Nephron progenitor cell (in vitro differentiated cells): Measurements from ENCODE around the gene TTC39B.

Experiments
- DNase-seq: peaks from one replicate; pipeline ENCODE4 v3.0.0; 2021
- H3K27ac Mint-ChIP-seq: 2 replicates; pipeline ENCODE4 v1.8.0; 2021; ENCODE audit warnings: mild to moderate bottlenecking, moderate library complexity, mixed read lengths
- H3K27me3 Mint-ChIP-seq: 2 replicates; pipeline ENCODE4 v1.8.0; 2021; ENCODE audit warnings: mild to moderate bottlenecking, low read depth, mixed read lengths; ENCODE audit not compliant: poor library complexity
- H3K36me3 Mint-ChIP-seq: 2 replicates; pipeline ENCODE4 v1.8.0; 2021; ENCODE audit warnings: low read depth, mixed read lengths
- H3K4me1 Mint-ChIP-seq: 2 replicates; pipeline ENCODE4 v1.8.0; 2021; ENCODE audit warnings: mixed read lengths
- H3K4me3 Mint-ChIP-seq: 2 replicates; pipeline ENCODE4 v1.8.0; 2021; ENCODE audit warnings: mild to moderate bottlenecking, moderate library complexity, mixed read lengths
- H3K9me3 Mint-ChIP-seq: 2 replicates; pipeline ENCODE4 v1.8.0; 2021; ENCODE audit warnings: mild to moderate bottlenecking, moderate library complexity, mixed read lengths
- TF ChIP-seq, protein P1 (sequence below): fragments of 200-600 bp; sonication (generic); IDR thresholded peaks from 2 replicates; pipeline ENCODE4 v1.5.0; 2021; ENCODE audit warnings: antibody characterized with exemption

The TTC39B gene

DNA sequence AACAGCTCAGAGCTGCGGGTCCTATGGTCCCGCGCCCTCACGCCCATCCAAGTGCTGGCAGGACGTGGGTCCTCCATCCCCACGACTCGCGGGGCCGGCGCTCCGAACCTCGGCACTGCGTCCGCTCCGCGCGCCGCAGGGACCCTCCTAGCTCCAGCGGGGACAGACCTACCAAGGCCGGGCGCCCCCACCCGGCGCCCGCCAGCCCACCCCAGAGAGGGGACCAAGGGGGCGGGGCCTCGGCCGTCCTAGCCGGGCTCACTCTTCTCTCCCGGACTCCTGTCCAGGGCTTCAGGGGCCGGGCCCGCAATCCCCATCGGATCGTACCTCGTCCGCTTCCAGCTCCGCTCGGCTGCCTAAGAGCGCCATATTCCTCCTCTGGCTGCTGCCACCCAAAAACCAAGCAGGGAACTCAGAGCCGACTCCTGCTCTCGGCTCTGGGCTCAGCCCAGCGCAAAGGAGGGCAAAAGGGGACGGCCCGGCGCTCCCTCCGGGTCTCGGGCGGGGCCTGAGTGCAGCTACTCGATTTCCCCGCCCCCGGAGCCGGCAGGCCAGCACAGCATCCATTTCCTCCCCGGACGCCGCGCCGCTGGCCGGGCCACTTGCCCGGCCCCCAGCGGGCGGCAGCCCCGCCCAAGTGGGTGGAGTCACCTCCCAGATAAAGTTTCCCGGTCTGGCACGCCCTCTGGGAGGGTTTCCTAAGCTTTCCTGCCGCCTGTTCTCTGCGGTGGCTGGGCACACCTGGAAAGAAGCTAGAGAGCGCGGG is at the start of gene TTC39B:
TTC39B (minus strand) TSS at position 460 of the 766 bp plus-strand sequence; CDS start at position 369, 91 bp downstream.
- Mint-ChIP-seq H3K9me3 (peaks cover 3% of the 10 kb centered on the region), H3K4me1 (peaks cover 26% of the 10 kb centered on the region), H3K27ac (peak within 1 kb of the TSS; percentile 98), H3K27me3 (peaks cover 2% of the 10 kb centered on the region), H3K36me3 (peaks cover 9% of the 10 kb centered on the region), H3K4me3 (peak within 1 kb of the TSS; percentile 98)
- DNase-seq = peak; percentile 98
- TF ChIP-seq, protein P1, sequence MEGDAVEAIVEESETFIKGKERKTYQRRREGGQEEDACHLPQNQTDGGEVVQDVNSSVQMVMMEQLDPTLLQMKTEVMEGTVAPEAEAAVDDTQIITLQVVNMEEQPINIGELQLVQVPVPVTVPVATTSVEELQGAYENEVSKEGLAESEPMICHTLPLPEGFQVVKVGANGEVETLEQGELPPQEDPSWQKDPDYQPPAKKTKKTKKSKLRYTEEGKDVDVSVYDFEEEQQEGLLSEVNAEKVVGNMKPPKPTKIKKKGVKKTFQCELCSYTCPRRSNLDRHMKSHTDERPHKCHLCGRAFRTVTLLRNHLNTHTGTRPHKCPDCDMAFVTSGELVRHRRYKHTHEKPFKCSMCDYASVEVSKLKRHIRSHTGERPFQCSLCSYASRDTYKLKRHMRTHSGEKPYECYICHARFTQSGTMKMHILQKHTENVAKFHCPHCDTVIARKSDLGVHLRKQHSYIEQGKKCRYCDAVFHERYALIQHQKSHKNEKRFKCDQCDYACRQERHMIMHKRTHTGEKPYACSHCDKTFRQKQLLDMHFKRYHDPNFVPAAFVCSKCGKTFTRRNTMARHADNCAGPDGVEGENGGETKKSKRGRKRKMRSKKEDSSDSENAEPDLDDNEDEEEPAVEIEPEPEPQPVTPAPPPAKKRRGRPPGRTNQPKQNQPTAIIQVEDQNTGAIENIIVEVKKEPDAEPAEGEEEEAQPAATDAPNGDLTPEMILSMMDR = no peak

- DNase-seq = no peak
- H3K27ac Mint-ChIP-seq = no peak overlapping the region
- H3K9me3 Mint-ChIP-seq = peaks cover 22% of the 10 kb centered on the region
These were observed 48.7 kb upstream of the TTC39B start for GRCh38 chr9:15355669-15356068.

DNA sequence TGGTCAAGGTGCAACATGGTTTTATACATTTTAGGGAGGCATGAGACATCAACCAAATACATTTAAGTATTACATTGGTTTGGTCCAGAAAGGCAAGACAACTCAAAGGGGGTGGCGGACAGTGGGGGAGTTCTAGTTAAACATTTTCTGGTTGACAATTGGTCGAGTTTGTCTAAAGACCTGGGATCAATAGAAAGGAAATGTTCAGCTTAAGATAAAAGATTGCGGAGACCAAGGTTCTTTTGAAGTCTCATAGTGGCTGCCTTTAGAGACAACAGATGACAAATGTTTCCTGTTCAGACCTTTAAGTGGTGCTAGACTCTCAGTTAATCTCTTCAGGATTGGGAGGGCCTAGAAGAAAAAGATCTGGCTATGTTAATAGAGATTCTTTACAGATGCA is 47.7 kb upstream of the TTC39B start:
- H3K4me3 Mint-ChIP-seq = no peak overlapping the region
- no peak for DNase-seq
- H3K36me3 Mint-ChIP-seq = peaks cover 5% of the 10 kb centered on the region
- peaks cover 16% of the 10 kb centered on the region for H3K9me3 Mint-ChIP-seq
- TF ChIP-seq, protein P1 = no peak
- H3K4me1 Mint-ChIP-seq = peaks cover 24% of the 10 kb centered on the region
- H3K27me3 Mint-ChIP-seq = peaks cover 5% of the 10 kb centered on the region
- peak overlapping the region; percentile 44 for H3K27ac Mint-ChIP-seq

More at GRCh38 chr9:15355669-15356068, 48.7 kb upstream of the TTC39B start:
- Mint-ChIP-seq H3K36me3 (peaks cover 9% of the 10 kb centered on the region), H3K27me3 (peaks cover 5% of the 10 kb centered on the region), H3K4me3 (no peak overlapping the region), H3K4me1 (peaks cover 24% of the 10 kb centered on the region)
- TF ChIP-seq, protein P1 = no peak

GRCh38 chr9:15353892-15354291 is 46.9 kb upstream of the TTC39B start:
- Mint-ChIP-seq H3K4me1 (peaks cover 24% of the 10 kb centered on the region), H3K9me3 (peaks cover 16% of the 10 kb centered on the region), H3K27me3 (peaks cover 7% of the 10 kb centered on the region)

GRCh38 chr9:15352306-15352705 is 45.3 kb upstream of the TTC39B start:
- Mint-ChIP-seq H3K4me1 (peaks cover 24% of the 10 kb centered on the region), H3K36me3 (peaks cover 5% of the 10 kb centered on the region), H3K9me3 (peaks cover 16% of the 10 kb centered on the region), H3K4me3 (no peak overlapping the region), H3K27me3 (peaks cover 7% of the 10 kb centered on the region), H3K27ac (peak overlapping the region; percentile 84)
- DNase-seq = no peak
- TF ChIP-seq, protein P1 = no peak

More at GRCh38 chr9:15353892-15354291, 46.9 kb upstream of the TTC39B start:
- no peak overlapping the region for H3K4me3 Mint-ChIP-seq
- H3K36me3 Mint-ChIP-seq = peaks cover 5% of the 10 kb centered on the region
- no peak overlapping the region for H3K27ac Mint-ChIP-seq
- DNase-seq = no peak
- TF ChIP-seq, protein P1 = no peak
